Anterior cingulate cortex (tissue), 58 donors: ENCODE results near the gene ENTPD6.
"Not testable (repeated sequence)": the region's sequence is repeated elsewhere in the genome, so short reads cannot be mapped to it uniquely, and the experiment has no call there.

Source experiments
- DNase-seq, 58 donors: peaks; one replicate each; lab custom pipeline; 2025; lab: John Stamatoyannopoulos, UW

ENTPD6 gene

GRCh38 chr20:25221592-25222460 lies 26.3 kb downstream of the ENTPD6 start:
- no peak for DNase-seq

- no peak for DNase-seq
Measured at GRCh38 chr20:25222461-25223178, 27.1 kb downstream of the ENTPD6 start.

GRCh38 chr20:25223179-25223661 lies 27.7 kb downstream of the ENTPD6 start:
- no peak for DNase-seq

- DNase-seq: no peak
Measured at GRCh38 chr20:25223765-25224720, 28.5 kb downstream of the ENTPD6 start.

- no peak for DNase-seq
Measured at GRCh38 chr20:25224941-25225340, 29.4 kb downstream of the ENTPD6 start.

GRCh38 chr20:25225642-25226432 lies 30.3 kb downstream of the ENTPD6 start:
- no peak for DNase-seq

- DNase-seq: peak in 10 of 58 donors; percentile 15 to 37 (median 23)
Measured at GRCh38 chr20:25226433-25227316, 31.2 kb downstream of the ENTPD6 start.

- DNase-seq: no peak
Measured at GRCh38 chr20:25227317-25227831, 31.9 kb downstream of the ENTPD6 start.

GRCh38 chr20:25229486-25230165 lies 34.1 kb downstream of the ENTPD6 start:
- DNase-seq: no peak

GRCh38 chr20:25230166-25230831 lies 34.8 kb downstream of the ENTPD6 start:
- DNase-seq: no peak

- no peak for DNase-seq
Measured at GRCh38 chr20:25233016-25233772, 37.7 kb downstream of the ENTPD6 start.

- DNase-seq: not testable (repeated sequence)
Measured at GRCh38 chr20:25234009-25234849, 38.7 kb downstream of the ENTPD6 start.

- peak in 1 of 58 donors; percentile 6 for DNase-seq
Measured at GRCh38 chr20:25236450-25237304, 41.2 kb downstream of the ENTPD6 start.

GRCh38 chr20:25237610-25238318 lies 42.3 kb downstream of the ENTPD6 start:
- peak in 21 of 58 donors; percentile 13 to 68 (median 32) for DNase-seq
